ENCODE measurements around the gene CACNA1C.
"Not testable (repeated sequence)": the region's sequence is repeated elsewhere in the genome, so short reads cannot be mapped to it uniquely, and the experiment has no call there.

CACNA1C gene

GRCh38 chr12:2113119-2113912, 60.5 kb downstream of the CACNA1C start:
- no peak for DNase-seq

DNA sequence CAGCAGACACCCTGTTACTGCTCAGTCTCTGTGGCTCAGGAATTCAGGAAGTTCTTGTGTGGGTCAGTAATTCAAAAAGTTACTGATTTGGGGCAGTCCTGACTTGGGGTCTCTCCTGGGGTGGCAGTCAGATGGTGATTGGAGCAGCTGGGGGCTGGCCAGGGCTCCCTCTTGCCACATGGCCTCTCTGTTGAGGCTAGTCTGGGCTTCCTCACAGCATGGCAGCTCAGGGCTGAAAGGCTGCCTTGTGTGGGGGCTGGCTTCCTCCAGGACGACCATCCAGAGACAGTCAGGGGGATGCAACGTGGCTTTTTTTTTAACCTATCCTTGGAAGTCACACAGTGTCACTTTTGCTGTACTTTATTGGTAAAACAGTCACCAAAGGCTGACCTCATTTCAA, 61.3 kb downstream of the CACNA1C start:
- no peak for DNase-seq

DNA sequence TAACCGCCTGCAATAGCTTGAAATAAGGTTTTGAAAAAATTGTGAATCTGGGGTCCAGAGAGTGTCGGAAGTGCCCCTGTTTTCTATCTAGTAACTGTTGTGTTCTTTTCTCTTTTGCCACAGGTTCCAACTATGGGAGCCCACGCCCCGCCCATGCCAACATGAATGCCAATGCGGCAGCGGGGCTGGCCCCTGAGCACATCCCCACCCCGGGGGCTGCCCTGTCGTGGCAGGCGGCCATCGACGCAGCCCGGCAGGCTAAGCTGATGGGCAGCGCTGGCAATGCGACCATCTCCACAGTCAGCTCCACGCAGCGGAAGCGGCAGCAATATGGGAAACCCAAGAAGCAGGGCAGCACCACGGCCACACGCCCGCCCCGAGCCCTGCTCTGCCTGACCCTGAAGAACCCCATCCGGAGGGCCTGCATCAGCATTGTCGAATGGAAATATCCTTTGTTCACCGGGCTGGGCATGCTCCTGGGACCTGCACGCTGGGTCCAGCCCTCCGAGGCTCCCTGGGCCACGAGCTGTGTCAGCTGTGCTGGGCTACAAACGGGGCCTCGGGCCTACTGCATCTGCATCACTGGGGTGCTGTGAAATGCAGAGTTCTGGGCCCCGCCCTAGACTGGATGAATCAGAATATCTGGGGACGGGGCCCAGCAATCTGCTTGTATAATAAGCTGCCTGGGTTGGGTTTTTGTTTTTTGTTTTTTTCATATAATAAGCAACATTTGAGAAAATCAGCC, 62.5 kb downstream of the CACNA1C start:
- DNase-seq = no peak

DNA sequence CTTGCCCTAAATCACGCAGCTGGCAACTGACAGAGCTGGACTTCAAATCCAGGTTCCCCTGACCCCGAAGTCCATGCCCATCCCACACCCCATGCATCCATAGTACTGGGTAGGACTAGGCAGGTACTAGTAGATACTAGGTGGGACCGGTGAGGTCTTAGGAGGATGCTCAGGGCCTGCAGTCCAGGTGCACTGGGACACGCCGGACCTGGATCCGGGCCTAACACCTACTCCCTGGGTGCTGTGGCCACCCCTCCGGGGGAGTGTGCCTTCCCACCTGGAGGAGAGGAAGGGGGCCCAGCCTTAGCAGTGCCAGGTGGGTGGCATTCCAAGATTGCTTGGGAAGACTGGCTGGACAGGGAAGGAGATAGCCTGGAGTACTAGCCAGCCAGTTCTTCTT, 64.8 kb downstream of the CACNA1C start:
- DNase-seq = no peak

- no peak for DNase-seq
These were observed 65.3 kb downstream of the CACNA1C start for GRCh38 chr12:2118061-2118460.

GRCh38 chr12:2118481-2119255, 65.9 kb downstream of the CACNA1C start:
- no peak for DNase-seq

- DNase-seq = no peak
These were observed 66.5 kb downstream of the CACNA1C start for GRCh38 chr12:2119266-2119665.

- no peak for DNase-seq
These were observed 68.4 kb downstream of the CACNA1C start for GRCh38 chr12:2120982-2121758.

- DNase-seq = no peak
These were observed 71.8 kb downstream of the CACNA1C start for GRCh38 chr12:2124466-2125023.

DNA sequence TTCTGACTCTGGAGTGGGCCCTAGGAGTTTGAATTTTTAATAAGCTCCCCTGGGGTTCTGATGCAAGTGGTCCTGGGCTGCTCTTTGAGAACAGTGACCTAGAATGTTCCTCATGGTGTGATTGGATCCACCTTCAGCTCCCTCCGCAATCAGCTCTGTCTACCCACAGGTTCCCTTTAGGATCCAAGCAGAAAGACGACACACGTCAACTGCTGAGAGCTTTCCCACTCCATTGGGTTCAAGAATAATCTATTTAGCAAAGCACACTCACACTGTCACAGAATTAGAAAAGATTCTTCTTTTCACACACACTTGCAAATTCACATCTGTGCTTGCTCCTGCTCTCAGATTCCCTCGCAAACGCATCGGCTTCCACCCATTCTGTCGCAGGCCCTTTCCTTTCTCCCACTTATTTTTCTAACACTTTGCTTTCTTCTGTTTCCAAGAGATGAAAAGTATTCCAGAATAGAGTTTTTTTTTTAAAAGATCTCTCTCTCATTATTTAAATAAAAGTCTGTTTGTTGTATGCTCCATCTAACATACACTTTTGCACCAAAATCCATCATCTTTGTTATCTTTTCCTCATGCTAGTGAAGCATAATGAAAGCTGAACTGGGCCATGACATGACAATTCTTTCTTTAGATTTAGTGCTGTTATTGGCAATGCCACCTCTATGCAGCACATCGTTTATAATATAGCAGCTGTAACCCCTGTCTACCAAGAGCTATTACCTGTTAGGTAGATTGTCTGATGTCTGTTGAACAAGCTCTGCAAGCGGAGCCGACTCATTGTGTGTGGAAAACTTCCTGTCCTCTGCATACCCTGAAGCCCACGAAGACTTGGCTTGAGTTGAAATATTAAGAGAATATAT, 73.1 kb downstream of the CACNA1C start:
- no peak for DNase-seq

GRCh38 chr12:2126676-2127406, 74.1 kb downstream of the CACNA1C start:
- no peak for DNase-seq

DNA sequence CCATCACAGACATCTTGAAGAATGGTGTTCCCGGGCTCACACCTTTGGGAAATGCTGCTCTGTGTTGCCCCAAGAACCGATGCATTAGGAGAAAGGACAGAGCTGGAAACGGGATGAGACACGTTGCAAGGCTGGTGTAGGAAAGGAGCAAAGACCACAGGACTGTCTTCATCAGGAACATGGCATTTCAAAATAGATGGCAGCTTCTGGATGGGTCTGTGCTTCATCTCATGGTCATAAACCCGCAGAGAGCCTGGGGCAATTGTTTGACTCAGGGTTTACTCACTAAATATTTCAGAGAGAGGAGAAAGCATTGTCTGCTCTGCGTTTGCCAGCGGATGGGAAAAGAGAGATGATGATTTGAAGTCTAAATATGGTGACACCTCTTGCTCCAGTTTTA, 76.3 kb downstream of the CACNA1C start:
- DNase-seq = no peak

- not testable (repeated sequence) for DNase-seq
These were observed 83.1 kb downstream of the CACNA1C start for GRCh38 chr12:2135661-2136418.

GRCh38 chr12:2136901-2137300, 84.1 kb downstream of the CACNA1C start:
- DNase-seq = no peak

DNA sequence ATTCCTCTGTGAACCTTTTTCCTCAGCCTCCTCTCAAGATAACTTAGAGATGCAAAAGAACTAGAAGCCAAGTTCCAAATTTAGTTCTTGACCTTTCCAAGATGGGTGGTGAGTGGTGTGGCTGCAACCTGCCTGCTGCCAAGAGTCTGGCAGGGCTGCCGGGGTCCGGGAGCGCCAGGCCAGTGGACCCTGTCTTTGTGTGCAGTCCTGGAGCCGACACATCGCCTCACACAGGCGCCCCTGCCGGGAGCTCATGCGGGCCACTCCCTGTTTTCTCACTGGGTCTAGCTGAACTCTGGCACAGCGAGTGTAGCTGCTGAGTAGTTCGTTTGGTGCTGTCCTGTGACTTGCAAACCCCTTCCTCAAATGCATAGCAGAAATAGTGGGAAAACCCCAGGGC, 84.9 kb downstream of the CACNA1C start:
- DNase-seq = no peak

DNA sequence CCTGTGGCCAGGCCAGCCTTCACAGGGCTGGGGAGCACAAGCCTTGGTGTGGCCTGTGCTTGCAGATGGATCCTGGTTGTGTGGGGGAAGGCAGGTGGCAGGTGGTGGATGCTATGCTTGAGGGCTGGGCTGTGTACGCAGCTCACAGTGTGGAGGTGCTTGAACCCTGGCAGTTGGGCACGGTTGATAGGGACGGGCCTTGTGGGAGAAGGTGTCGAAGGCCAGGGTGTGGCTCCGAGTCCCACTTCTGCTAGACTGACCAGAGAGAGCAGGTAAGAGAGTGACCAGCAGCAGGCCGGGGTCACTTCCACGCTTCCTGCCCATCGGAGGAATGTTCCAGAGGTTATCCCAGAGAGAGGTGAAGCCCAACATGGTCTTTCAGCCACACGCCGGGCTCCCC, 85.5 kb downstream of the CACNA1C start:
- DNase-seq = no peak

GRCh38 chr12:2138871-2139308, 86.1 kb downstream of the CACNA1C start:
- DNase-seq = no peak

GRCh38 chr12:2139651-2140050, 86.9 kb downstream of the CACNA1C start:
- no peak for DNase-seq

DNA sequence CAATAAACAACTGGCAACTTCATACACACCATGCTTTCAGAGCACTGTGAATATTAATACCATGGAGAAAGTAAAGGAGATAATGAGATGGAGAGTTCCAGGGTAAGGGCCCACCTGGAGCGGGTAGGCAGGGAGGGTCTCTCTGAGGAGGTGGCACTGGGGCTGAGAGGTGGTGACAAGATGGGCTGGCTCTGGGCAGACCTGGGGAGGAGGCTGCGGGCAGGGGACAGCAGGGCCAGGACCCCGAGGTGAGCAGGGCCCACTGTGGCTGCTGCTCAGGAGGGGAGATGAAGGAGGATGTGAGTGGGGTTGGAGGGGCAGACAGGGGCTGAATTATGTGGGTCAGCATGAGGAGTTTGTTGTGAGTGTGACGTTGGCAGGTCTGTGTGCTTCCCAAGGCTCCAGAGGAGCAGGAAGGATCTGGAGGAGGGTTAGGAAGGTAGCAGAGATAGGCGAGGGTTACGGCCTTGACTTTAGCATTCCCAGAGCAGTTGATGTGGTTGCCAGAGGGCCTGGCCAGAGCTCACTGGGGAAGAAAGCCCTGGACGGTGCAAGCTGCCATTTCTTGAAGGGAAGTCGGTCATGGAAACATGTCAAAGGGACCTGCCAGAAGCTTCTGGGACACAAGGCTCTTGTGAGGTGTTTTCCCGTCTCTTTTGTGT, 88.2 kb downstream of the CACNA1C start:
- no peak for DNase-seq

Data from central memory CD4-positive, alpha-beta T cell (primary cell).